GM11168 (cell line): Measurements from ENCODE around the gene WDR72.
"Not testable (repeated sequence)": the region's sequence is repeated elsewhere in the genome, so short reads cannot be mapped to it uniquely, and the experiment has no call there.

Experiments used
- in situ Hi-C: fragments of 300-500 bp; cut with MboI; formaldehyde crosslinking; loops from one replicate; pipeline ENCODE4 v1.12.0; 2022; ENCODE audit warnings: low sequenced_read_pairs; ENCODE audit not compliant: unreplicated experiment

The WDR72 gene

DNA sequence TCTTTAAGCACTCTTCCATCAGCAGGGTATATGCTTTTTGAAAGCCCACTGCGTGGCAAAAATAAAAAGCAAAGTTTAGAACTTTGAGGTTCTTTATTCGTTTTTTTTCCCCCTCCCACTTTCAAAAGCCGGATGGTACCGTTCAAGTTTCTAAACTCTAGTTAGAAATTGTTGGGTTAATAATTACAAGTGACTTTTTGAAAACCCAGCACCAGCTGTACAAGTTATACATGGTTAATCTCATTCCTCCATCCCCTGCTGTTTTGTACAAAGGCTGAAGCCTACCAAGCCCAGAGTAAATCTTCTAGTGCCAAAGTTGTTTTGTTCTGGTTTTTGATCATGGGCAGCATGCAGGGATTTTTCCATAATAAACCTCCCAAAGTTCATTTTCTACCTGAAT lies 48.6 kb downstream of the WDR72 start:
- in situ Hi-C loops: no loop called here

- in situ Hi-C loops: no loop called here
Measured at GRCh38 chr15:53709821-53710220, 49.6 kb downstream of the WDR72 start.

GRCh38 chr15:53695365-53695764 lies 64.1 kb downstream of the WDR72 start:
- in situ Hi-C loops: no loop called here

DNA sequence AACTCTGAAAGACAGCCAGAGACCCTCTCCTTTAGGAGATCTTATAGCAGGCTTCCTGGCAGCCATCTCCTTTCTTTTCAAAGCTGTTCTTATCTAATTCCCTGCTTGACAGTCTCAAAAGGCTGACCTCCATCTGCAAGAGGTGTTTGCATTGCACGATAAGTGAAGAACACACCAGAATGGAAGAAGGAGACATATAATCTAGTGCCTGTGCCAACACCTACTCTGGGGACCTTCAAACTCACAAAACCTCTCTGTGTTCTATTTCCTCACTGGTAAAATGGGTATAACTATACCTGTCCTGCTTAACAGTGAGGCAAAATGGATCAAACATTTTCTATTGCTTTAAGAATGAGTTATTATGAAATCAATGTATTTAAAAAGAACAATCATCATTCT lies 65.0 kb downstream of the WDR72 start:
- in situ Hi-C loops: no loop called here

GRCh38 chr15:53693729-53694475 lies 65.6 kb downstream of the WDR72 start:
- in situ Hi-C loops: no loop called here

GRCh38 chr15:53684162-53684561 lies 75.3 kb downstream of the WDR72 start:
- in situ Hi-C loops: not testable (repeated sequence)

DNA sequence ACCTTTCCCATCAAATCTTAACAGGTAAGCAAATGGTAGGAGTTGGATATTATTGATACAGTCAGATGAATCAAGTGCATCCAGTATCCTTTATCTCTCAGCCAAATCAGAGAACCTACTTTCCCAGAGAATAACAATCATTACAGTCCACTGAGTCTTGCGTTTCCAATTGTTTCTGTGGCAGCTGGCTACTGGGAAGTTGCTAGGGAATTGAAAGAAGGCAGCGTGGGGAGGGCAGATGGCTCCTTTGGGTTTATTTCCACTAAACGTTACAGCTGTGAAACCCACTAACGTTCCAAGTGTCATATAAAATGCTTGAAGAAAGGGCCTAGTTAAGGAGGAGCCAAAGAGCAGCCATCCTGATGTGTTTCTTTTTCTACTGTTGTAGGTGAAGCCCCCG lies 78.4 kb downstream of the WDR72 start:
- in situ Hi-C loops: no loop called here

DNA sequence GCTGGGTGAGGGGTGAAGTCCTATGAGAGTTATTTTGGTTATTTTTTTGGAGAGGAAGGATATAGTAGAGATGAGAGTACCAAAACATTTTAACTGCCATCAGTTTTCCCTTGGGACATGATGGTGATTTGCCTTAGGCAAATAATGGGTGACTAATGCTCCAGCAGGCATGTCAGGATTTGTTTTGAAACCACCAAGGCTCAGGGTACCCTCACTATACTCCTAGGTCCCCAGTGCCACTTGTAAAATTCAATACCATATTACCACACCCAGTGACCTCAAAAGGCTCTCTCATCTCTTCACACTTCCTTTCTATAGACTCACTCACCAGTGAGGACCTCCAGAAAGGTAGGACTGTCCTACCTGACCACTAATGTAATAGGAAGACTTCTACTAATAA lies 83.6 kb downstream of the WDR72 start:
- in situ Hi-C loops: no loop called here

GRCh38 chr15:53671545-53671944 lies 87.9 kb downstream of the WDR72 start:
- in situ Hi-C loops: no loop called here

DNA sequence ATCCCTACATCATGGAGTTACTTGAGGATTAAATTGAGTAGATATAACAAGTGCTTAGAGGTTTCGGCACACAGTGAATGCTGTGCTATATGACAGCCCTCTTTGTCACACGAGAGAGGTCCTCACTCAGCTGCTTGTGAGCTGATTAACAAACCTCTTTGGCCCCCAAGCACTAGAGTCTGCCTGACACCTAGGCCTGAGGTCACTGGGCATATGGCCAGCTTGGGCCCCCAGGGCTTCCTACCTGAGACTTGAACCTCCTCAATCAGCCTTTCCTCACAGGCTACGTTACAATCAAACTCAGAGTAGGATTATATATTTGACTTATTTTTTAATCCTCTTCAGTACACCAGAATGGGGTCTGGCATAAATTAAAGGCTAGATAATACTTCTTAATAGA lies 88.8 kb downstream of the WDR72 start:
- in situ Hi-C loops: no loop called here

GRCh38 chr15:53665930-53666329 lies 93.5 kb downstream of the WDR72 start:
- in situ Hi-C loops: no loop called here

DNA sequence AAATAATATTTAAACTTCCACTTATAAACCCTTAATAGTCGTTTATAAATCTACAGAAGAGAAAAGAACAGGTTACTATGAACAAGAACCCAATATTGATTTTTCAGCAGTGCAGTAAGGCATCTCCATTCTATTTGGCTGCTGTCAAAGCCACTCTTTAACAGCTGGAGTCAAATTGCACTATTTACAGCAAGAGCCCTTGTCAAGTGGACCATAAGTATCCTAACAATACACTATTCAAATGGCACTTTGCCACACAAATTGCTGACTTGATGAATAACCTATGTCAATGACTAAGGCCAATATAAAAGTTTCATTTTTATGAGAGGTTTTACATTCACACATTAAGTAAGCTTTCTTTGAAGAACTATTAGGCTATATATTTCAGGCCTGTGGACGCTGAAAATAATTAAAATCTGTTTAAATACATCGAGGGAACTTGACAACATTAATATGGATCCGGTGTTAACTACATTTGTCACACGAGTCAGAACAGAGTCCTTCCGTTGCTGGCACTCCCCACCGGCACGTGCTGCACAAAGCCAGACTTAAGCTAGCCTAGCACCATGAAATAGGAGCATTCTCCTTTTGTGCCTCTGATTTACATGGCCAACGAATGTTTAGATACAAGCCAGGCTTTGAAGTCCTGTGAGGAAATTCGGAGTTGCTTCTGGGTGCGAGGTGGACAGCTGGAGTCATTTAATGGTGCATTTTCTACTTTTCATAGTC lies 100.5 kb downstream of the WDR72 start:
- in situ Hi-C loops: no loop called here

DNA sequence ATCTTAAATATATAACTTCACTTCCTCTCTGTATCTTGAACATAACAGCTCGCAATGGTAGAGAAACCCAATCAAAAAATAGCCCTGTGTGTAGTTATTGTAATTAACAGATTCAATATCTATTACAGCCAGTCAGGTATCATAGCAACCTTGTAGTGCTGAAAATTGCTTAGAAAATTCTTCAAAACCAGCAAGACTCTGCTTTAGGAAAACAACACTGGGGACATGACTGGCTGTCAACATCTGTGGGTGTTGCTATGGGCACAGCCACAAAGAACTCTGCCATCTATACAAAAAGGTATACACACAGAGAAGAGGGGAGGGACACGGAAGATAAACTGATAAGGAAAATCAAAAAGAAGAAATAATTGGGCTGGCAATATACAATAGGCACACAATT lies 101.2 kb downstream of the WDR72 start:
- in situ Hi-C loops: no loop called here

DNA sequence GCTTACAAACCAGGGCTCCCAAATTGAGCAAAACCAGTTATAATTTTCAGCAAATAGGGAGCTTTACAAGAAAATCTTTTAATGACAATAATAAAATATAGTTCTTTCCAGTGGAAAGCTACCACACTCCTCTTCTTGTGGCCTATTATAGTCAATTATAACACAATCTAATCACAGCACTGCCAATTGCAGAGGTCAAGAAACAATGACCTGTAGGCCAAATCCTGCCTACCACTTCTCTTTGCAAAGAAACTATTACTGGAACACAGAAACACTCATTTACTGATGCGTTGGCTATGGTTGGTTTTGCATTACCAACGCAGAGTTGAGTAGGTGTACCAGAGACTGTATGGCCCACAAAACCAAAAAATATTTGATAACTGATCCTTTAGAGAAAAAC lies 110.5 kb downstream of the WDR72 start:
- in situ Hi-C loops: no loop called here

DNA sequence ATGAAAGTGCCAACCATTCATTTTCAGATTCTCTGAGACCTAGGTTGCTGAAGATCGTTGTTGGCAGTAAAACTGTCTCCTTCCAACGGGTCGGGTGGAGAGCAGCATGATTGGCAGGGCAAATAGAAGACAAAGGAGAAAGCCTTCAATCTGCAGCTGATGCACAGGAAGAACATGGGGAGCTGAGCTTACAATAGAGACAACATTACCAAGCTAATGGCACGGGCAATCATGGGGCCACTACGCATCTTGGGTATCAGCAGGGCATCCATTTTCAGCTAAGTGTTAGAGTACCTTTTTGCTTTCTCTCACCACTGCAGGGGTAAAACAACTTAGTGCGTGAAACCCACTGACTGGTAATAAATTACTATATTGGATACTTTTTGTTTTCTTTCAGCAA lies 114.8 kb downstream of the WDR72 start:
- in situ Hi-C loops: no loop called here

GRCh38 chr15:53634517-53635106 lies 124.9 kb downstream of the WDR72 start:
- in situ Hi-C loops: no loop called here

DNA sequence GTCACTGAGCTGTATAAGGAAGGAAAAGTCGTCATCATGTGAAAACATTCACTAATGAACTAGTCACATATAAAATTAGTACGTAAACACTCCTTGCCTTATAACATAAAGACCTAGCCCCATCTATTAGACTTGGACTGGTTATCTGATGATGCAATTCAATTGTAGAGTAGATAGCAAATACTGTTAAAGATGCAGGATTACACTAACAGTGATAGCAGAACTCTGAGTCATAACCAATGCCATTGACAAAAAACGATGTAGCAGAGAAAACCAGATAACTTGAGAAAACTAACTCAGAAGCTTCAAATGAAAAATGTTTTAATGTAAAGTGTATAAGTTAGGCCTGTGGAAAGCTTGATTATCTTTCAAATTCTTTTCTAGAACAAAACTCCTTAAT lies 132.2 kb downstream of the WDR72 start:
- in situ Hi-C loops: no loop called here

GRCh38 chr15:53625962-53626845 lies 133.3 kb downstream of the WDR72 start:
- in situ Hi-C loops: no loop called here

DNA sequence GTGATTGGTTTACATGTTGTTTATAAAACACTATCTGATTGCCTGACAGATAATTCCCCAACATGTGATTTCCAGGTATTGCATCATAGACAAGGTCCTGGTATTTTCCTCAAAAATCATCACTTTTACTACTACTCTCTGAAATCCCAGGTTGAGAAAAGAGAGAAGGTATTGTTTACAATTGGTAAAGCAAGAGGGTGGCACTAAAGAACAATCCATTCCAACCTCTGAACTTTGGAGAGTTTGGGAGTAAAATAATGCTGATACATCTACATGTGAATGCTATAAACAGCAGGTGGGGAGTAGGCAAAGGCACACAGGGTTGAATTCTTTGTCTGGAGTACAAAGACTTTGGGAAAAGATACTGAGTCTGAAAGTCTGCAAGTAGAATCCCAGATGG lies 134.2 kb downstream of the WDR72 start:
- in situ Hi-C loops: no loop called here

- in situ Hi-C loops: no loop called here
Measured at GRCh38 chr15:53618461-53618860, 141.0 kb downstream of the WDR72 start.
